Psoas muscle (tissue), 8 donors: ENCODE measurements around the gene FNBP1. TPM values are rescaled to one million over a fixed set of nuclear protein-coding genes. Genes with fewer than 3 reads are reported as not detected.
A peak's percentile ranks its signal among the peaks of the same experiment; 100 is the strongest.

Experiments
- ATAC-seq, 4 donors: fragments of 200-7000 bp; cut with Tn5 transposase; one replicate each; pipeline ENCODE4 v1.9.1; 2020; ENCODE audit warnings: moderate library complexity in 3 of 4, mild to moderate bottlenecking in 2 of 4
- DNase-seq, 2 donors: peaks; one replicate each; pipeline ENCODE4 v3.0.0-alpha.2; 2020
- H3K27ac ChIP-seq: fragments of 200-600 bp; one replicate; pipeline ENCODE4 v1.8.0; 2022
- H3K27me3 ChIP-seq, 3 donors: fragments of 200-600 bp in 1 of 3; one replicate each; pipeline versions ENCODE4 v1.6.1 to v1.8.0; 2013 to 2022; ENCODE audit warnings: low read length in 2 of 3, mild to moderate bottlenecking in 2 of 3, moderate library complexity in 1 of 3; ENCODE audit not compliant: insufficient read depth in 3 of 3
- H3K36me3 ChIP-seq, 2 donors: fragments of 200-600 bp in 1 of 2; one replicate each; pipeline versions ENCODE4 v1.6.1 to v1.8.0; 2013 to 2022; ENCODE audit warnings: low read depth in 1 of 2, mild to moderate bottlenecking in 1 of 2, moderate library complexity in 1 of 2; ENCODE audit not compliant: insufficient read depth in 1 of 2
- H3K4me1 ChIP-seq: fragments of 200-600 bp; one replicate; pipeline ENCODE4 v1.8.0; 2022
- H3K4me3 ChIP-seq: fragments of 200-600 bp; one replicate; pipeline ENCODE4 v1.8.0; 2022; ENCODE audit warnings: mild to moderate bottlenecking
- H3K9me3 ChIP-seq: fragments of 200-600 bp; one replicate; pipeline ENCODE4 v1.8.0; 2022
- CTCF ChIP-seq: fragments of 200-600 bp; IDR thresholded peaks from one replicate; pipeline ENCODE4 v1.8.0; 2022; ENCODE audit warnings: antibody characterized with exemption
- WGBS, 3 donors: extraction: QIAGEN DNeasy Blood & Tissue Kit; methylation state at CpG; one replicate each; pipeline versions ENCODE4 v1.1.6 to v1.1.7; 2013; 5-methylcytosine and 5-hydroxymethylcytosine counted together
- intact Hi-C, 2 donors: fragments of 100-400 bp; cut with DNase I; formaldehyde crosslinking; loops; one replicate each; pipeline versions ENCODE4 v1.11.0 to v1.14.2; 2022
- polyA plus RNA-seq, 3 donors: library from polyadenylated mRNA; stranded (reverse); fragments of 200-250 nt; gene quantifications; one replicate each; pipeline ENCODE4 v1.2.3, GENCODE V29; 2013
- total RNA-seq, 4 donors: library from RNA; stranded (reverse); fragmentation: NEBNext Ultra II Directional in 2 of 4; extraction: Animal tissue kit (Norgen Biotek cat#: 25700) in 2 of 4; gene quantifications; one replicate each; pipeline versions ENCODE4 v1.2.1 to v1.2.4, GENCODE V29; 2021 to 2023
- donor health status: healthy with polysubstance abuse.
- donor health status: DM: no; HTN: no; CAD: no; lungs with moderate emphysema.
- donor health status: Bipolar disorder and iron deficiency.
- donor health status: healthy.
- donor health status: DM: yes; HTN: yes; CAD: no.
- donor health status: DM: no; HTN: no; CAD: no.
- donor health status: DM: no; HTN: no; CAD: no.
- donor health status: DM: yes; HTN: yes; CAD: no.

Gene FNBP1
- total and polyA plus RNA-seq, 7 donors, result 4.6 to 30.5 (median 27.2) TPM

GRCh38 chr9:130051855-130052254, 8.9 kb upstream of the FNBP1 start:
- Histone ChIP-seq H3K27ac (no peak overlapping the region), H3K4me1 (peaks cover 27% of the 10 kb centered on the region), H3K27me3 (no peaks in the 10 kb centered on the region), H3K4me3 (peak overlapping the region; percentile 97), H3K36me3 (peaks cover 0 to 5% of the 10 kb centered on the region in 2 donors), H3K9me3 (no peaks in the 10 kb centered on the region)
- no peak for TF ChIP-seq CTCF
- intact Hi-C loops, result loop anchor here in 1 of 2 donors (5.0 kb wide), 1 partner anchor 165 kb away; no protein-coding TSS in a partner anchor
- ATAC-seq (no peak), DNase-seq (no peak)

GRCh38 chr9:130050462-130050861, 7.5 kb upstream of the FNBP1 start:
- no peaks in the 10 kb centered on the region for H3K27me3 ChIP-seq
- WGBS, 3 donors, result 94 to 99% (median 96%) methylated on average over 3 of the region's 3 CpGs
- intact Hi-C loops, result loop anchor here in 1 of 2 donors (5.0 kb wide), 1 partner anchor 163 kb away; no protein-coding TSS in a partner anchor

GRCh38 chr9:130049431-130050210, 6.6 kb upstream of the FNBP1 start:
- intact Hi-C loops, result loop anchor here (5.0 to 10.0 kb wide), 2 partner anchors 85 to 162 kb away; no protein-coding TSS in a partner anchor

More at GRCh38 chr9:130050462-130050861, 7.5 kb upstream of the FNBP1 start:
- Histone ChIP-seq H3K4me1 (peaks cover 28% of the 10 kb centered on the region), H3K9me3 (no peaks in the 10 kb centered on the region), H3K36me3 (peaks cover 0 to 5% of the 10 kb centered on the region in 2 donors), H3K27ac (no peak overlapping the region), H3K4me3 (no peak overlapping the region)
- no peak for TF ChIP-seq CTCF
- ATAC-seq, result no peak
- DNase-seq, result no peak

GRCh38 chr9:130045725-130046450, 2.9 kb upstream of the FNBP1 start:
- intact Hi-C loops, result loop anchor here in 1 of 2 donors (10.0 kb wide), 1 partner anchor 81 kb away; no protein-coding TSS in a partner anchor
- ATAC-seq, result no peak
- 71 to 74% (median 72%) methylated on average over 4 of the region's 4 CpGs for WGBS, 3 donors
- TF ChIP-seq CTCF, result no peak
- Histone ChIP-seq H3K9me3 (no peaks in the 10 kb centered on the region), H3K4me3 (no peak overlapping the region), H3K36me3 (no peaks in the 10 kb centered on the region), H3K27ac (no peak overlapping the region), H3K4me1 (peaks cover 10% of the 10 kb centered on the region), H3K27me3 (no peaks in the 10 kb centered on the region)
- no peak for DNase-seq

More at GRCh38 chr9:130049431-130050210, 6.6 kb upstream of the FNBP1 start:
- H3K27me3 ChIP-seq, result no peaks in the 10 kb centered on the region
- peaks cover 27% of the 10 kb centered on the region for H3K4me1 ChIP-seq
- no peaks in the 10 kb centered on the region for H3K9me3 ChIP-seq
- no peak overlapping the region for H3K4me3 ChIP-seq
- WGBS, 3 donors, result 79 to 88% (median 79%) methylated on average over 11 of the region's 11 CpGs
- DNase-seq (no peak), ATAC-seq (no peak)
- H3K36me3 ChIP-seq, result peaks cover 0 to 5% of the 10 kb centered on the region in 2 donors
- H3K27ac ChIP-seq, result no peak overlapping the region
- no peak for TF ChIP-seq CTCF
